Head of caudate nucleus (tissue), 42 donors: ENCODE measurements around the gene VGLL3.
A peak's percentile ranks its signal among the peaks of the same experiment; 100 is the strongest.

Experiments
- DNase-seq, 42 donors: peaks; one replicate each; pipeline versions ENCODE4 v3.0.0 to v3.0.0-alpha.2; 2020 to 2021; ENCODE audit warnings: mixed read lengths in 7 of 42
- intact Hi-C: fragments of 100-400 bp; cut with DNase I; formaldehyde crosslinking; loops from one replicate; pipeline ENCODE4 v1.15.0; 2022

VGLL3 gene

GRCh38 chr3:86961297-86961696 lies 29.7 kb downstream of the VGLL3 start:
- intact Hi-C loops: no loop called here
- no peak for DNase-seq

- intact Hi-C loops: no loop called here
- no peak for DNase-seq
These were observed 30.4 kb downstream of the VGLL3 start for GRCh38 chr3:86960550-86960949.

GRCh38 chr3:86958534-86958933 lies 32.4 kb downstream of the VGLL3 start:
- DNase-seq: no peak
- intact Hi-C loops: no loop called here

- intact Hi-C loops: no loop called here
- DNase-seq: no peak
These were observed 36.2 kb downstream of the VGLL3 start for GRCh38 chr3:86954747-86955146.

- intact Hi-C loops: no loop called here
- DNase-seq: no peak
These were observed 36.7 kb downstream of the VGLL3 start for GRCh38 chr3:86954226-86954625.

GRCh38 chr3:86951322-86951721 lies 39.6 kb downstream of the VGLL3 start:
- DNase-seq: no peak
- intact Hi-C loops: no loop called here

GRCh38 chr3:86950717-86951116 lies 40.2 kb downstream of the VGLL3 start:
- no peak for DNase-seq
- intact Hi-C loops: no loop called here

- DNase-seq: no peak
- intact Hi-C loops: no loop called here
These were observed 41.1 kb downstream of the VGLL3 start for GRCh38 chr3:86949850-86950249.

- no peak for DNase-seq
- intact Hi-C loops: no loop called here
These were observed 42.1 kb downstream of the VGLL3 start for GRCh38 chr3:86948822-86949221.

- intact Hi-C loops: no loop called here
- DNase-seq: no peak
These were observed 48.7 kb downstream of the VGLL3 start for GRCh38 chr3:86942206-86942605.

- intact Hi-C loops: no loop called here
- DNase-seq: no peak
These were observed 52.4 kb downstream of the VGLL3 start for GRCh38 chr3:86938416-86939105.

- no peak for DNase-seq
- intact Hi-C loops: no loop called here
These were observed 53.6 kb downstream of the VGLL3 start for GRCh38 chr3:86937306-86937791.

- intact Hi-C loops: no loop called here
- DNase-seq: no peak
These were observed 56.1 kb downstream of the VGLL3 start for GRCh38 chr3:86934851-86935250.

GRCh38 chr3:86930831-86931230 lies 60.1 kb downstream of the VGLL3 start:
- DNase-seq: no peak
- intact Hi-C loops: no loop called here

GRCh38 chr3:86930181-86930580 lies 60.8 kb downstream of the VGLL3 start:
- intact Hi-C loops: no loop called here
- DNase-seq: no peak

GRCh38 chr3:86929046-86929445 lies 61.9 kb downstream of the VGLL3 start:
- peak in 3 of 42 donors; percentile 1 to 43 (median 18) for DNase-seq
- intact Hi-C loops: no loop called here

- intact Hi-C loops: no loop called here
- no peak for DNase-seq
These were observed 67.9 kb downstream of the VGLL3 start for GRCh38 chr3:86923071-86923491.

- intact Hi-C loops: no loop called here
- no peak for DNase-seq
These were observed 68.8 kb downstream of the VGLL3 start for GRCh38 chr3:86921971-86922680.

GRCh38 chr3:86914670-86915069 lies 76.3 kb downstream of the VGLL3 start:
- intact Hi-C loops: no loop called here
- no peak for DNase-seq

GRCh38 chr3:86913160-86913559 lies 77.8 kb downstream of the VGLL3 start:
- peak in 6 of 42 donors; percentile 6 to 51 (median 20) for DNase-seq
- intact Hi-C loops: no loop called here

- DNase-seq: no peak
- intact Hi-C loops: no loop called here
These were observed 95.7 kb downstream of the VGLL3 start for GRCh38 chr3:86895202-86895601.
